GM12873 (cell line): Measurements from ENCODE around the gene PCDH8.
A peak's percentile ranks its signal among the peaks of the same experiment; 100 is the strongest.

Experiments used
- TF ChIP-seq, protein P1 (sequence below): IDR thresholded peaks from 2 replicates; pipeline ENCODE4 v1.5.1; 2012; ENCODE audit warnings: low read depth, mild to moderate bottlenecking, moderate library complexity, low read length, control low read depth; ENCODE audit not compliant: insufficient read depth; ENCODE audit errors: missing control alignments

Gene PCDH8

DNA sequence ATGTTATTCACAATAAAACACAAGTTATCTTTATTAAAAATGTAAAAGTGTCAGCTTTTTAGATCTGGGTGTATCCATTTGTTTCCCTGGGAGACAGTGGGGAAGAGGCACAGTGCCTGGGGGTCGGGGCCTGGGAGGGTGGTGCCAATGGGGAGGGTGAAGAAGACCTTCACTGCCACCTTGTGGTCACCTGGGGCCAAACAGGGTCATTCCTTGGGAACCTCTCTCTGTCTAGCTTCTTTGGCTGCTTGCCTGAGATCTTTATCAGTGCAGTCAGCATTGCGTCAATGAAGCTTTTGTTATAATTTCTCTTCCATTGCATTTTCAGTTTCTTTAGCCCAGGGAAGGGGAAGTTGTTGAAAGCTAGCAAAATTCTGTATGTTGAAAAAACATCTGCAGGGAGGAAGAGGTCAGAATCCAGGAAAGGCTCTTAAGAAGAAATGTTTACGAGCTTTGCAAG, 39.1 kb downstream of the PCDH8 start:
- TF ChIP-seq, protein P1, sequence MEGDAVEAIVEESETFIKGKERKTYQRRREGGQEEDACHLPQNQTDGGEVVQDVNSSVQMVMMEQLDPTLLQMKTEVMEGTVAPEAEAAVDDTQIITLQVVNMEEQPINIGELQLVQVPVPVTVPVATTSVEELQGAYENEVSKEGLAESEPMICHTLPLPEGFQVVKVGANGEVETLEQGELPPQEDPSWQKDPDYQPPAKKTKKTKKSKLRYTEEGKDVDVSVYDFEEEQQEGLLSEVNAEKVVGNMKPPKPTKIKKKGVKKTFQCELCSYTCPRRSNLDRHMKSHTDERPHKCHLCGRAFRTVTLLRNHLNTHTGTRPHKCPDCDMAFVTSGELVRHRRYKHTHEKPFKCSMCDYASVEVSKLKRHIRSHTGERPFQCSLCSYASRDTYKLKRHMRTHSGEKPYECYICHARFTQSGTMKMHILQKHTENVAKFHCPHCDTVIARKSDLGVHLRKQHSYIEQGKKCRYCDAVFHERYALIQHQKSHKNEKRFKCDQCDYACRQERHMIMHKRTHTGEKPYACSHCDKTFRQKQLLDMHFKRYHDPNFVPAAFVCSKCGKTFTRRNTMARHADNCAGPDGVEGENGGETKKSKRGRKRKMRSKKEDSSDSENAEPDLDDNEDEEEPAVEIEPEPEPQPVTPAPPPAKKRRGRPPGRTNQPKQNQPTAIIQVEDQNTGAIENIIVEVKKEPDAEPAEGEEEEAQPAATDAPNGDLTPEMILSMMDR: peak; percentile 87

DNA sequence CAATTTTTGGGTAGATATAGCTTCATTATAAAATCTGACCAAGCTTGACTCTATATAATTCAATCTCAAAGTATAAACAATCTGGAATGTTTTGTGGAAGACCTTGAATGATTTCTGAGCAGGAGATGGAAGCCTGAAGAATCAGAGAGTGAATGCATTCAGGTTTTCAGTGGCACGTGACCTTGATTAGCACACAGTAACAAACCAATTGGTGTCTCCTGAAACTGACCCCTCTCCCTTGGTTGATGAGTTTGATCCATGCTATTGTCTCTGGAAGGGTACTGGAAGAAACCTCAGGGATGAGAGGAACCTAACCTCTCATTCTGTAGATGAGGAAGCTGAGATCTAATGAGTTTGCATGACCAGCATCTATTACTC, 39.6 kb downstream of the PCDH8 start:
- TF ChIP-seq, protein P1: no peak

DNA sequence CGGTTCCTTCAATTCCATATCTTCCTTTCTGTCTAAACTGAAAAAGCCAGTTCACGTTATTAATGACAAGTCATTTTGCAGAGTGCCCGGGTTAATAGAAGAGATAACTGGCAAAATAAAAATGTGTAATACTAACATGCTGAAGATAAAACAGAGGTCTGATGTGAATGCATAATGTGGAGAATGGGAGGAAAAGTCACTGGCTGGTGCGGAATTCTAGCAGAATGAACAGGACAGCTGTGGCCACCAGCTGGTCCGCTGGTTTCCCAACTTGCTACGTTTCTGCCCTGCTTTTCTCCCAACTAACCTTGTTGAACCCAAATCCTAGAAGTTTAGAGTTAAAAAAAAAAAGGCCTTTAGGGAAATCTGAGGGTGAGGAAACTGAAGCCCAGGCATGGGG, 42.4 kb downstream of the PCDH8 start:
- TF ChIP-seq, protein P1: no peak

DNA sequence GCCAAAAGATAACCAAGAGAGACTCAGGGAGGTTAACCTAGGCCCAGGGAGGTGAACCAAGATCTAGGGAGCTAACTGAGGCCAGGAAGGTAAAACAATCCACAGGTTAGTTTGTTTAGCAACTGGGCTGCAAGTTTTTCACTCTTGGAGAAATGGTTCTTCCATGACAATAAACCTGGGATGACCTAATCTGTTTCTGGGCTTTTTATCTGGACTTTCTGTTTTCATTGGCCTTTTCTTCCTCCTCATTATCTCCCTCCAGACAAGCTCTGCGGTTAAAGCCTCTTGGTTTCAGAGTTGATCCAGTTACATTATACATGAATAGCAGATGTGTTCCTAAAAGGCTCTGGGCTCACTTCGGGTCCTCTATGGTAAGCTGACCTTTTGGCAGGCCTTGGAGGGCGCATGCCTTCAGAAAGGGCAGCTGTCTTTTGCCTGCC, 44.2 kb downstream of the PCDH8 start:
- TF ChIP-seq, protein P1: no peak

DNA sequence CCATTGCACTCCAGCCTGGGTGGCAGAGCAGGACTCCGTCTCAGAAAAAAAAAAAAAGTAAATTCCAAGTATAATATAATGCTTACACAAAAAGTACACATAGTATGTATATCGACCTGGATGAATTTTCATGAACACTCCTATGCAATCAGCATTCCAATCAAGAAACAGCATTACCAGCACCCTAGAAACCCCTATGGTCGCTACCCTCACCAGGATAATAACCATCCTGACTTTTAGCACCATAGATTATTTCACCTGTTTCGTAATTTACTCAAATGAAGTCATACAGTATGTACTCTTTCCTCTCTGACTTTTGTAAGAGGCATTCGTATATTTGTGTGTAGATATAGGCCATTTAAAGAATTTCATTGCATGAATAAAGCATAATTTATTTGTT, 47.6 kb downstream of the PCDH8 start:
- TF ChIP-seq, protein P1: no peak

DNA sequence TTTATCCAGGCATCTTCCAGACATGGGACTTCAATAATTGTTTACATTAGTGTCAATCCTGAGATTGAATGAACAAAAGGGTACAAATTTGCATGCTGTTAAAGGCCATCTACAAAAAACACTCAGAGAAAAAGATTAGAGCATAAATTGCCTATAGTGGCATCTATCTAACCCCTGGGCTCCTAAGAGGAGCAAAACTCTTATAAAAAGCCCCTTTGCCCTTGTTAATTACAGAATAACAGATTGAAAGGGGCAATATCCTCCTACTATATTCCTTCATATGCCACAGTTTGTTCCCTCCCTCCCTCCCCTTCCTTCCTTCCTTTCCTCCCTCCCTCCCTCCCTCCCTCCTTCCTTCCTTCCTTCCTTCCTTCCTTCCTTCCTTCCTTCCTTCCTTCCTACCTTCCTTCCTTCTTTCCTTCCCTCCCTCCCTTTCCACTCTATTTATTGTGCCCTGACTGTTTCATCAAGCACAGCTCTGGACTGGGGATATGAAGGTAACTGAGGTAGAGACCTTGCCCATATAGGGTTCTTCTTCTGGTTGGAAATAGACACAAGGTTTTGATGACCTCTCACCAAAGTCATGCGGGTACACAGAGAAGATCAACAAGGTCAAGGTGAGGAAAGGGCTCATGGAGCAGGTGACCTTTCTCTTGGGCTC, 49.5 kb downstream of the PCDH8 start:
- TF ChIP-seq, protein P1: no peak

DNA sequence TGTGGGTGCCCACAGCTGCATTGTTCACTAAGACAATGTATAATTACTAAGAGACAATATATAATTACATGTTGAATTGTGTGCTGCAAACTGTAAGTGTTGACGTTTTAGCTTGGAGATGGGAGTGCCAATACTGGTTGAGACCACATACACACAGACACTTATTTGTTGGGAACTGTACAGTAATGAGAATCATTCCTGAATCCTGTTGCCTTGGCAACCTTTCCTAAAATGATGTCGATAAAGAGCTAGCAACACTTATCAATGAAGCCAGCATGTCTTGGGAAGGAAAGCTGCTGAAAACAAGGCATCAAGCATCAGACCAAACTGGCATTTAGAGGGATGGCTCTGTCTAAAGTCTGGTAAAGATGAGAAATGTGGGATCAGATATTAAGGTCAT, 51.3 kb downstream of the PCDH8 start:
- TF ChIP-seq, protein P1: no peak

DNA sequence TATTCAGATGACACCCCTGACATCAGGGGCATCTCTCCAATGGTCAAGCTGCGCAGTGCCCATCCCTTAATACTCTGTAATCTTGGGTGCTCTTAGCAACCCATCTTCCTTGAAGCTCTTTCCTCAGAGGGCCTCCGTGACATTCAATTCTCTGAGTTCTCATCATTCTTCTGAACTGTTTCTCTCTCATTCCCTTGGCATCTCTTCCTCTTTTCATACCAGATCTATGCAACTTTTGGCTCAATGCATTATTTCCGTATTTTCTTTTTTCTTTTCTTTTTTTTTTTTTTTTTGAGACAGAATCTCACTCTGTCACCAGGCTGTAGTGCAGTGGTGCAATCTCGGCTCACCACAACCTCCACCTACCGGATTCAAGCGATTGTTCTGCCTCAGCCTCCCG, 53.9 kb downstream of the PCDH8 start:
- TF ChIP-seq, protein P1: no peak
